Mammary epithelial cell (primary cell): Measurements from ENCODE around the gene SIAH3.

Source experiments
- EZH2 ChIP-seq: IDR thresholded peaks from 2 replicates; pipeline ENCODE4 v1.6.1; 2012; ENCODE audit warnings: low read length, inconsistent platforms, borderline replicate concordance
- TF ChIP-seq, protein P1 (sequence below), 2 donors: IDR thresholded peaks in 1 of 2; conservative IDR thresholded peaks in 1 of 2; 2 replicates each; pipeline ENCODE4 v1.5.1; 2011 to 2012; ENCODE audit warnings: inconsistent platforms in 2 of 2, low read length in 2 of 2, mild to moderate bottlenecking in 2 of 2, control low read depth in 1 of 2, low read depth in 1 of 2; ENCODE audit not compliant: insufficient read depth in 1 of 2; ENCODE audit errors: extremely low read depth in 1 of 2

GRCh38 chr13:45850027-45850613 lies 1.4 kb downstream of the SIAH3 start:
- TF ChIP-seq, protein P1, sequence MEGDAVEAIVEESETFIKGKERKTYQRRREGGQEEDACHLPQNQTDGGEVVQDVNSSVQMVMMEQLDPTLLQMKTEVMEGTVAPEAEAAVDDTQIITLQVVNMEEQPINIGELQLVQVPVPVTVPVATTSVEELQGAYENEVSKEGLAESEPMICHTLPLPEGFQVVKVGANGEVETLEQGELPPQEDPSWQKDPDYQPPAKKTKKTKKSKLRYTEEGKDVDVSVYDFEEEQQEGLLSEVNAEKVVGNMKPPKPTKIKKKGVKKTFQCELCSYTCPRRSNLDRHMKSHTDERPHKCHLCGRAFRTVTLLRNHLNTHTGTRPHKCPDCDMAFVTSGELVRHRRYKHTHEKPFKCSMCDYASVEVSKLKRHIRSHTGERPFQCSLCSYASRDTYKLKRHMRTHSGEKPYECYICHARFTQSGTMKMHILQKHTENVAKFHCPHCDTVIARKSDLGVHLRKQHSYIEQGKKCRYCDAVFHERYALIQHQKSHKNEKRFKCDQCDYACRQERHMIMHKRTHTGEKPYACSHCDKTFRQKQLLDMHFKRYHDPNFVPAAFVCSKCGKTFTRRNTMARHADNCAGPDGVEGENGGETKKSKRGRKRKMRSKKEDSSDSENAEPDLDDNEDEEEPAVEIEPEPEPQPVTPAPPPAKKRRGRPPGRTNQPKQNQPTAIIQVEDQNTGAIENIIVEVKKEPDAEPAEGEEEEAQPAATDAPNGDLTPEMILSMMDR (conservative IDR thresholded peaks at IDR 0.05 in 1 of 2, IDR thresholded peaks at IDR 0.05 in 1 of 2; ENCODE audit: extremely low read depth in 1 of 2, insufficient read depth in 1 of 2, low read depth in 1 of 2, low read length in 2 of 2): no peak
- no peak for TF ChIP-seq EZH2
